MV-4-11 (cell line): ENCODE measurements around the gene PNPLA5.
"Not testable (repeated sequence)": the region's sequence is repeated elsewhere in the genome, so short reads cannot be mapped to it uniquely, and the experiment has no call there.

ENCODE experiments used
- DNase-seq: peaks from one replicate; lab custom pipeline; 2025; lab: John Stamatoyannopoulos, UW

The PNPLA5 gene

DNA sequence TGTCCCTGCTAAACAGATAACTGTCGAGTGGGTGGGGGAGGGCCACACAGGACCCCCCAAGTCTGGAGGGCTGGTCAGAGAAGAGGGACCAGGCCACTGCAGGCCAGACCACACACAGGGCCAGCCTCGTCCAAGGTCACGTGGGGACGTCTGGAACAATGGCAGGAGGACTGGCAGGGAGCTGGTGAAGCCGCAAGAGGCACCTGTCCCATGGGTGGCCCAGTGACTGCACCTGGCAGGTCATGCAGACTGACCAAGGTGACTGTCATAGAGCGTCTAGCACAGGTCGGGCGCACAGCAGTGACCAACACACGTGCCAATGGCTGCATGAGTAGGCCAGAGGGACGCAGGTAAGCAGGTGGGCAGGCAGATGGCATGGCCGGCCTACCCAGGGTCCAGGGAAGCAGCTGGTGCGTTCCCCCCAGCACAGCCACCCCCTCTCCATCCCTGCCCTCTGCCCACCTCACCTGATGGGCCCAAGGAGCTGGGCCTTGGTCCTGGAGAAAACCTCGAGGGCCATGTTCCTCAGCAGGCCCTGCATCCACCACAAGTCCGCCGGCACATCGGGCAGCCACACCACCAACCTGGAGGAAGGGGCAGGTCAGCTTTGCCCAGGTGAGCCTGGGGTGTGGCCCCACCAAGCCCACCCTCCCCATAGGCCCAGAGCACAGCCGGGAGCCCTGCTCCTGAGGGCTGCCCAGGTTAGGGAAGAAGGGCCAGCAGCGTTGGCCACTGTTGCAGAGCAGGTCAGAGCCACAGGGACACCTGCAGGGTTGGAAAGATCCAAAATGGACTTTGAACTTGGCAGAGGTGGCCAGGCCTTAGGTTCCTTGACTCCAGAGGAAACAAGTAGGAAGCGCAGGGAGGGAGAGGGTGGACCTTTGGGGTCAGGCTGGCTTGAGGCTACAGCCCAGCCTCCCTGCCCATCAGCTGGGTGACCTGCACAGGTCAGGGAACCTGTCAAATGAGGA lies 10.4 kb downstream of the PNPLA5 start:
- no peak for DNase-seq

DNA sequence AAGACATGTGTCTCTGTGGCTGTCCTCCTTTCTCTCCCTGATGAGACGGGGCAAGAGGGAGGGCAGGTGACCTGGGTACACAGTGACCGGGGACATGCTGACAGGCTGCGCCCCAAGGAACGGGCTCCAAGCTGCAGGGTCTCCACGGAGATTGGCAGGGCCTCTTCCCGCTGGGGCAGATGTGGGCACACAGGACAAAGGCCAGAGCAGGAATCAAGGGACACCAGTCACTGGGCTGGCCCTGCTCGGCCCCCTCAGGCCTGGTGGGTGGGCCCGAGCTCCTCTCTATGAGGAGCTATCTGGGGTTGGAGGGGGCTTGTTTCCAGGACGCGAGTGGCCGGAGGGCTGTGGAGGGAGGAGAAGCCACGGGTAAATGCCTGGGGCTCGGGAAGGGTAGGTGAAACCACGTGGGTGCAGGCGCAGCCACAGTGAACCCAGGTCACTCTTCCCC lies 11.2 kb downstream of the PNPLA5 start:
- no peak for DNase-seq

DNA sequence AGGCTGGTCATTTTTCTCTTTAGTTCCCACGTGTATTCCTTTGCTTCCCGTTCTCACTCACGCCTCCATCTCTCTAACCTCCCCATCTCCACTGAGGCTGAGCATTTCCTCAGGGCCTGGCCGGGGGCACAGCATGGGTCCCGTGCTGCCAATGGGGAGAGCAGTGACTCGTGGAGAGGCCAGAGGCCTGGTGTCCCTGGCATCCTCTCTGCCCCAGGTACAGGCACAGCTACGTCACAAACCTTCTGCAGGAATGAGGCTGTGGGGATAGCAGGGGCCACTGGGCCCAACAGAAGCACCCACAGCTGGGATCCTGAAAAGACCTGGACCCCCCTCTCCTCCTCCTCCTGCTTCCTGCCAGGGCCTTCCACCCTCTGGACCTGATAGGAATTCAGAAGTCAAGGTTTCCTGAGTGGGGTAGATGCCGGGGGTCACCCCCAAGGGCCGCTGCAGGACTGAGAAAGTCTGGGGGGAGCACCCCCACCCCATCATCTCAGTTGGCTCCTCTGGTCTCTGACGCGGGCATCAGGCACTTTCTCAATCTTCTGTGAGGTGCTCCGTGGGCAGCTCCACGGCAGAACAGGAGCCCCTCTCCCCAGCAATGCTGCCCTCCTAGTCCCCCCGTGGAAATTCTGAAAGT lies 11.8 kb downstream of the PNPLA5 start:
- no peak for DNase-seq

DNA sequence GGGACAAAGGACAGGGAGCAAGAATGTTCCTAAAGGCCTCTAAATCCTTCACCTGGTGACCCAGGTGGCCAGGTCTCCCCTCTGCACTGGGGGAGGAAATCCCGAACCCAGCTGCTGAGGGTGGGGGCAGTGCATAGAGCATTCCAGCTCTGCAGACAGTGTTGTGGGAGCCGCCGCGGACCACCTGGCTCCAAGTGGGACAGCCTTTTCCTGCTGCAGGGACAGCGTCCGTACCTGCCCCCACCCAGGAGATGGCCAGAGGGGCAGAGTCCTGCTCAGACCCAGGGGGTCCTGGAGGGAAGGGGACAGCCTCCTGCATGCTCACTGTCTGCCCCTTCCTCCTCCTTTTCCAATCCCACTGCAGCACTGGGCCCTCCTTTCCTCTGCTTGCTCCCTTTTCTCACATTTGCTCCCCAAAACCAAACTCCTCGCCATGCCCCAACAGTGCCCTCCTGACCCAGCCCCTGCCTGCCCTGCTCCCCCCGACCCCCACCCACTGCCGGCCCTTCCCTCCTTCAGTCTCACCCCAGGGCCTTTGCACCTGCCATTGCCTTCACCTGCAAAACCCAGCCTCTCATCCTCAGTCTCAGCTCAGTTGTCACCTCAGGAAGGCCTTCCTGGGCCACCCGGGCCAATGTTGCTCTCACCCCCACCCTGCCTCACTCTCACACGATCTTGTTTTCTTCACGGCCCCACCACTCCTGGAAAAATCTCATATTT lies 12.8 kb downstream of the PNPLA5 start:
- DNase-seq: no peak

DNA sequence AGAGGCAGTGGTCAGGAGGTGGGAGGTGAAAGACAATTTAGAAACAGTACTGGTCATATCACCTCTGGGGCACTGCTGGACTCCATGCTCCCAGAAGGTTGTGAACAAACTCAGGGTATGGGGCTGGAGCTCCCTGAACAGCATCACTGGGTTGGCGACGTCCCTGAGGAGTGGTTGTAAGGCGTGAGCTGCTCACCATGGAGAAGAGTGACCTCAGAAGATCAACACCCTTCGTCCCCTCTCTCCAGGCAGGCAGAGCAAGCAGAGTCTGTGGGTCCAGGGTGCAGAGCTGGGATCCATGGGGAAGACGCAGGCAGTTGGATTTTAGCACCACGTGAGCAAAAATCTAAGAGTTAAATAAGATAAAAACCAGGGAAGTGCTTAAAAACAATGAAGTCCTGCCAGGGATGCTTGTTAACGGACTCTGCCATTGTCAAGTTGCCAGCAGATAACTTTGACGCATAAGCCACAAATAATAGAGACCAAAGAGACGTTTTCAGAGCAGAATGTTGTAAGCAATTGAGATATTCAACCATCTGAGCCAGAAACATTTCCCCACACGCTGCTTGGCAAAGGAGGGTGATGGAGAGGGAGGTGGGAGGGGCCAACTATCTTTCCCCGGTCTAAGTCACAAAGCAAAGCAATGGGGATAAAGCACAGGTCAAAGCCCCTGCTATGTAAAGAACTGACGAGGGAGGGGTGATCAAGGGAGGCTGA lies 13.6 kb downstream of the PNPLA5 start:
- DNase-seq: no peak

DNA sequence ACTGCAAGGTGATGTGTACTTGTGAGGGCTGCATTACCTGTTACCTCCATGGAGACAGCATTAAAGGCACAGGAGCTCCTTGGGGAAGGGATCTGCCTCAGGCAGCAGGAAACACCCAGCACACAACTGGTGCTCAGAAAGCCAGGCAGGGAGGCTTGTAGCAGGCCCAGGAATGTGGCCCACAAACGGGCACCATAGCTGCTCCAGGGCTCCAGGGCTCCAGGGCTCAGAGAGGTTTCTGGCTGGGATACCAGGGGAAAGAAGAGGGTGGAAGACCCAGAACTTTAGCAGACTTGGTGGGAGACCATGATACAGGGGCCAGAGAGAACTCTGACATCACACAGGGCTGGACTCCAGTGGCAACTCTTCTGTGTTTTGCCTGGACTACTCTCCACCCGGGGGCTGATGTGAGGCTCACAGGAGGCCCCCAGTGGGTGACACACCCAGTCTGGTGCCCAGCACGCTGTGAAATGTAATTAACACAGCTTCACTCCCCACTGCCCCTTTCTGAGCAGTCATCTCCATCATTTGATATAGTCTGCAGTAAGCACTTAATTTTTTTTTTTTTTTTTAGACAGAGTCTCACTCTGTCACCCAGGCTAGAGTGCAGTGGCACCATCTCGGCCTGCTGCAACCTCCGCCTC lies 14.8 kb downstream of the PNPLA5 start:
- no peak for DNase-seq

DNA sequence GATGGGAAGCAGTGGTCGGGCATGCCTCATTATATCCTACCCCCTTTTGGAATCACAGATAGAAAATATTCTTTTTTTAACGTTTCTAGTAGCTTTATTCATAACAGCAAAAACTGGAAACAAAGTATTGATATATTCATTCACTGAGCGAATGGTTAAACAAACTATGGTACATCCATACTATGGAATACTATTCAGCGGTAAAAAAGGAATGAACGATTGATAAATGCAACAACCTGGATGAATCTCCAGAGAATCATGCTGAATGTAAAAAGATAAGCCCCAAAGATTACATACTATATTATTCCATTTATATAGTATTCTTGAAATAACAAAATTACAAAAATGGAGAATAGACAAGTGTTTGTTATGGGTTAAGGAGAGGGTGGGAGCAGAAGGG lies 22.0 kb downstream of the PNPLA5 start:
- DNase-seq: no peak

DNA sequence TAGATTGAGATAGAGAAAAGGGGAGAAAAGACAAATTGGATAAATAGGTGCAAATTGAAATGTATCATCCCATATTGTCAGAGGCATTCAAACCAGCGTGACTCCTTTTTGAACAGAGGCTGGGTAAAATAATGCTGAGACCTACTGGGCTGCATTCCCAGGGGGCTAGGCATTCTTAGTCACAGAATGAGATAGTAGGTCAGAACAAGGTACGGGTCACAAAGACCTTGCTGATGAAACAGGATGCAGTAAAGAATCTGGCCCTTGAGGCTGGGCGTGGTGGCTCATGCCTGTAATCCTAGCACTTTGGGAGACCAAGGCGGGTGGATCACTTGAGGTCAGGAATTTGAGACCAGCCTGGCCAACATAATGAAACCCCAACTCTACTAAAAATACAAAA lies 22.8 kb downstream of the PNPLA5 start:
- not testable (repeated sequence) for DNase-seq

DNA sequence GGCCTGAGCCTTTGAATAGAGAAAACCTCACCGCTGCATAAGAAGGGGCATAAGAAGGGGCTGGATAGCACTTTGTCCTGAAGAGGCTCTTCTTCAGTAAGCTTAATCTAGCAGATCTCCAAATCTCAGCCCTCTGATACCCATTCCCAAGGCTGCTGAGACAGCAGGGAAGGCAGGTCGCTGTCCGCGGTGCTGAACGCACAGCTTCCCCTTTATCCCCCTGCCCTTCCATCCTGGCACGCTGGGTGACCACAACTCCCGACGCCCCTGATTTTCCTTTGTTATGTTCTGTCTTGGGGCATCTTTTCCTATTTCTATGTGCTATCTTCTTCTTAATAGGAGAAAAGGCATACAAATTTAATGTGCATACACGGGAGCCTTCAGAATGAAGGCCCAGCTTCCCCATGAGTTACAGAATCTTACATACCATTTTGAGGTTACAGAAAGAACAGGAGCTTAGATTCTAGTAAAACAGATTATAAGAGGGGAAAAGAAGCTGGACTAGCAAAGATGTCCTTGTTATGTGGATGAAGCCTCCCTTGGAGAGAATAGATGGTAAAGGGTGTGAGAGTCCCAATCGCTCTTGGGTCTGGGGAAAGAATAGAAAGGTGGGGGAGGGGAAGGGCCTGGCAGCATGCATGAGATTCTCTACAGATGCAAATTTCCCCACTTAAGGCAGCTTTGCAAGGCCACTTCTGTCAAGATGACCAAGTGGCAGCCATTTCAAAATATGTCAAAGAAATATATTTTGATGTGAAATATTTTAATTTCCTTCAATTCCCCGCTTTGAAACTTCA lies 23.8 kb downstream of the PNPLA5 start:
- peak; percentile 19 for DNase-seq

DNA sequence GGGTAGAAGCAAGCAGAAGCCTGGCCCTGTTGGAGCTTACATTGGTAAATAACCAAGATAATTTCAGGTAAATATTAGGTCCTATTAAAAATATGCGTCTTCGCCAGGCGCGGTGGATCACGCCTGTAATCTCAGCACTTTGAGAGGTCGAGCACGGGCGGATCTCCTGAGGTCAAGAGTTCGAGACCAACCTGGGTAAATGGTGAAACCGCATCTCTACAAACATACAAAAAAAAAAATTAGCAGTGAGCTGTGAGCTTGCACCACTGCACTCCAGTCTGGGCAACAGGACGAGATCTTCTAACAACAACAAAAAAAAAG lies 29.0 kb downstream of the PNPLA5 start:
- DNase-seq: no peak

DNA sequence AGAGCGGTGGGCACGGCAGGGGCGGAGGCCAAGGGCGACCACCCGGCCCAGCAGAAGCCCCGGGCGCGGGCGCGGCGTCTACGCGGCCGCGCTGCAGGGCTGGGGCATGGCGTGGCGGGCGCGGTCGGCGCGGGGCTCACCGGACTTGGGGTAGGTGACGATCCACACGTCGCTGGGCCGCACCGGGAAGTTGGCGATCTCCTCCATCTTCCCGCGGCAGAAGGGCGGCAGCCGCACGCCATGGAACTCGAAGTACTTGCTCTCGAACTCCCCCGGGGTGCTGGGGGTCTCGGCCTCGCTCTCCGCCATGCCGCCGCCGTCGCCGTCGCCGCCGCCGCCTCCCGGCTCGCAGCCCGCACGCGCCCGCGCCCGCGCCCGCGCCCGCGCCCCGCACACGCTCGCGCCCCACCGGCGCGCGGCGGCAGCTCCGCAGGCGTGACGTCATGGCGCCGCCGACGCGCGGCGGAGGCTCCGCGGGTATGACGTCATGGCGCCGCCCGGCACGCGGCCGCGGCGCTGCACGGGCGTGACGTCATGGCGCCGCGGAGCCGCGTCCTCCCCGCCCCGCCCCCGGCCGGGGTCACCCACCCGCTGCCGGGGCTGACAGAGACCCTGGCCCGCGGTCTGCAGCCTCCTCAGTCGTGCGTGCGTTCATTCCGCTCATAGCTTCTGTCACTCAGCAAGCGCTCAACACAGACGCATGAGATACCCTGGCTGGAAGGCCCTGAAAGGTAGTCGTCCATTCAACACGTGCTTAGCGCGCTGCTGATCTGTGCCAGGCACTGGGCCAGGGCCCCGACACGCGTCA lies 29.5 kb downstream of the PNPLA5 start, which contains the start of gene SULT4A1:
Gene SULT4A1 (minus strand): TSS at position 440 of the 808 bp plus-strand sequence. CDS start 131 bp downstream, at position 309.
- DNase-seq: peak; percentile 10

DNA sequence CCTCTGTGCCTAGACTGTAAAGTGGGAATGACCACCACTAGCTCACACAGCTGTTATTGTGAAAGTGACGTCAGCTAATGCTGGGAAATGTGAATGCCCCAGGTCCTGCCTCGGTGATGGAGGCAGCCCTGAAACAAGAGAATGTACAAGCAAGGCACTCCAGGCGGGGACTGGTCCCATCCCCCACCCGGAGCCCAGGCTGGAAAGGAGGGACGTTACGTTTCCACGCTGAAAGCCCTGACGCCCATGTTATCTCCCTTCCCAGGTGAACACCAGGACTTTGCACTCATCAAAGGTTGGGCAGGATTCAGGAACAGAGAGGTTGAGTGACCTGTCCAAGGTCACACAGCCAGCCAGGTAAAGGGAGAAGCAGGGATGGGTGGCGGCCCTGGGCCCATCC lies 30.3 kb downstream of the PNPLA5 start:
- DNase-seq: no peak

DNA sequence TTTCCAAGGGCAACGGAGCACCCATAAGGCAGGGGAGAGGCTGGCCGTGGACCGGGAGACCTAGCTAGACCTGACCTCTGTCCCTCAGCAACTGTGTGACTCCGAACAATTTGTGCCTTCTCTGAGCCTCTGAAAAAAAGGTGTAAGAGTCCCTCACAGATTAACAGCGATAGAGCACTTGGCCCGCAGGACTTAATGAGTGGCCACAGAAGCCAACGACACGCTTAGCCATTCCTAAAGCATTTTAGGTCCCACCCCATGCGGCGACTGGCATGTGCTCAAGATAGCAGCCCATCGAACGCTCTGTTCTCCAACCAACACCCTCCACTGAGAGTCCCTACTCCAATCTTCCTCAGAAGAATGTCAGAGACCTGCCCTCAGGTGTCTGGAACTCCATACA lies 31.0 kb downstream of the PNPLA5 start:
- no peak for DNase-seq

DNA sequence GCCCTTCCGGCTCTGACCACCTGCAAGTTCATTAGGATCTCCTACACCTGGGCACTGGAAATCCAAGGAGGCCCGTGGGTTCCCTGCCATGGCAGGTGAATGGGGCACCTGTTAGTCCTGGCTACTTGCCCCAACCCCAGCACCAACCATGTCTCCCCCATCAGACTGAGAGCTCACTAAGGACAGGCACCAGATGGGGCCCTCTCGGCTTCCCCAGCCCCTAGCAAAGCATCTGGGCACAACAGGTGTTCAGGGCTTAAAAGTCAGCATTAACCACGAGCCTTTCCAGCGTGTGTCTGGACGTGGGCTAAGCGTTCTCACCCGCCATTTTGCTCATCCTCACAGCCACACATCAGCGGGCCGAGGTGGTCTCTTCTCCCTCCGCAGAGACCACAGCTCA lies 31.7 kb downstream of the PNPLA5 start:
- no peak for DNase-seq

DNA sequence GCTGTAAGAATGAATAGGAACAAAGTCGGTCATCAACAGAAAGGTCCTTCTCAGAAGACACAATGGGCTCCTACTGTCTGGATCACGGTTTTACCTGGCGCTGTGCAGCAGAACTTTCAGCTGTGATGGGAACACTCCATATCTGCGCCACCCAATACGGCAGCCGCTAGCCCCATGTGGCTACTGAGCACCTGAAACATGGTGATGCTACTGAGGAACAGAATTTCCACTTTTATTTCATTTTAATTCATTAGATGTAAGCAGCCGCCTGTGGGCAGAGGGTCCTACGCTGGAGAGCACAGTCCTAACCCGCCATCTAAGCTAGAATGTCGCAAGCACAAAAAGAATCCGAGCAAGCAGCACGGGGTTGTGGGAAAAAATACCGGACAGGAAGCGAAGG lies 32.2 kb downstream of the PNPLA5 start:
- no peak for DNase-seq

DNA sequence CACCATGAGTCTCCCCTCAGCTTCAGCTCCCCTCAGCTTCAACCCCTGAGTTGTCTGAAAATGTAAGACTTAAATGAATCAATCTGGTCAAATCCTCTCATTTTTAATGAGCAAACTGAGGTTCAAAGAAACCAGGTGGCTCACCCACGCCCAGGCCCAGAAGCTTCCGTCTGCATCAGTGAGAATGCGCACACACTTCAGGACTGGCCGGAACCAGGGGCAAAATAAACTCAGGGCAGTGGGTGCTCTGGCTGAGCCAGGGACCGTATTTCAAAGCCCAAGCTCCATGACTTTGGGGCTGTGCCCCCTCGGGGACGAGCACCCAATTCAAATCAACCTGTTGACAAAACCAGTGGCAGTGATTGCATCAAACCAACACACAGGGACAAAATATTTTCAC lies 32.6 kb downstream of the PNPLA5 start:
- DNase-seq: no peak

DNA sequence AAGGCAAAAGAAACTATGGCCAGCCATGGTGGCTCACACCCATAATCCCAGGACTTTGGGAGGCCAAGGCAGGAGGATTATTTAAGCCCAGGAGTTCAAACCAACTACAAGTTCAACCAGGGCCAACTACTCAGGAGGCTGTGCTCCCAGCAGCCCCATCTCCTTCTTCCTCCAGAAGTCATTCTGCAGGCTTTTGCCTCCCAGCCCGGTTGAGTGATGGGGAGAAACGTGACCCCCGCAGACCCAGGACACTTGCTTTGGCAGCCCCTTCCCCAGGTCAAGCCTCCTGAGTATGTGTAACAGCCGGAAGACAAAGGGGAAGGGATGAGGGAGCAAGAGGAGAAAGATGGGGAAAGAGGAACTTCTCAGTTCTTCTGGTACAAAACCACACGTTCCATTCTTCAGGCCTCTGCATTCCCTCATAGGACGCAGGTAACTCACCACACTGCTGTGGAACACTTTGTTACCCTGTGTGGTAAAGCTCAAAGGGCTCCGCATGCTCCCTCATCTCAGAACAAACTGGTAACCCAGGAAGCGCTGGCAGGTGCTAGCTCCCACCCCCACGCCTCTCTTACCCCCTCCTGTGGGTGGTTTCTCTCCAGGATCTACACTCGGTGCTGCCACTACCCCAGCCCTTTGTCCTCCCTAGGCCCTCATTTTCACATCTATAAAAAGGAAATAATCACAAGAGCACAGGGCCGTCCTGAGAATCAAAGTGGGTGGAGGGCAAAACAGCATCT lies 33.5 kb downstream of the PNPLA5 start:
- no peak for DNase-seq

DNA sequence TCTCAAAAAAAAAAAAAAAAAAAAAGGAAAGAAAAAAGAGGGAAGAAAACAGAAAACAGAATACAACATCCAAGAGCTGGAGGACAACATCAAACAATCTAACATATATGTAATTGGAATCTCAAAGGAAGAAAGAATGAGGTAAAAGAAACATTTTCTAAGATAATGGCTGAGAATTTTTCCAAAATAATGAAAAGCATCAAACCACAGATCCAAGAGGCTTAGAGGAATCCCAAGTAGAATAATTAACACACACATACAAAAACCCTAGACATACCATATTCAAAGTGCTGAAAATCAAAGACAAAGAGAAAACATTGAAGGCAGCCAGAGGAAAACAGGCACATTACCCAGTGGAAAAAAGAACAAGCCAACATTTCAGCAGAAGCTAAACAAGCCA lies 34.4 kb downstream of the PNPLA5 start:
- no peak for DNase-seq

DNA sequence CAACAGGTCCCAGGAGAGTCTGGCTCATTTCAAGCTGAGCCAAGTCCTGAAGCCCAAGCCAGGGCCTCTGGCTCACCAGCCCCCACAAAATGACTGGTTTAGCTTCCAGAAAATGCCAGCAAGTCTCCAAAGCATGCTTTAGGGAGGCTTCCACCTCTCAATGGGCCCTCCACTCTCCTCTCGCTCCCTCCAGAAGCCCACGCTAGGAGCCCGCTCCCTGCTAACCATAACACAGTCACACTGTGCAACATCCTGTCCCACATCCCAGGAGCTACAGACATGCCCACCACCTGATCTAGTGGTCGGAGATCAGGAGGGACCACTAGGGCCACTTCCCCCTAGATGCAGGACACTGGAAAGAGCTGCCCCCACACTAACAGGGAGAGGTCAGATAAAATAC lies 36.4 kb downstream of the PNPLA5 start:
- no peak for DNase-seq
